GM12878 (cell line): ENCODE data around the gene MYH6. TPM values are rescaled to one million over a fixed set of nuclear protein-coding genes. Genes with fewer than 3 reads are reported as not detected.

Experiments
- ATAC-seq: fragments of 200-7000 bp; cut with Tn5 transposase; 3 replicates; pipeline ENCODE4 v1.9.1; 2020; ENCODE audit warnings: mild to moderate bottlenecking, moderate library complexity
- BruUV-seq: library from RNA; stranded (reverse); fragments of 400-500 nt; replicated peaks from 2 replicates; lab custom pipeline; 2021; lab: Mats Ljungman, UMichigan
- CTCF ChIA-PET: fragments of 300-600 bp; sonication (Branson Sonifier 250); formaldehyde crosslinking; extraction: SDS; loops from one replicate; lab custom pipeline; 2021; ENCODE audit warnings: inconsistent platforms; lab: Yijun Ruan, JAX
- POLR2A ChIA-PET: fragments of 350-600 bp; formaldehyde crosslinking; extraction: SDS; loops from one replicate; lab custom pipeline; 2021; ENCODE audit warnings: inconsistent platforms; lab: Charles Lee
- RAD21 ChIA-PET: fragments of 300-600 bp; sonication (Branson Sonifier 250); formaldehyde crosslinking; loops from one replicate; lab custom pipeline; 2023; ENCODE audit warnings: antibody characterized with exemption; ENCODE audit not compliant: unreplicated experiment; lab: Charles Lee
- SMC1A ChIA-PET: fragments of 300-600 bp; sonication (Branson Sonifier 250); formaldehyde crosslinking; loops from one replicate; lab custom pipeline; 2023; ENCODE audit not compliant: unreplicated experiment, uncharacterized antibody; lab: Charles Lee
- DNase-seq: peaks from one replicate; pipeline ENCODE4 v3.0.0-alpha.2; 2011; ENCODE audit warnings: low read depth, low spot score
- FAIRE-seq: peaks from 3 replicates; lab custom pipeline; 2011; peaks lifted over from hg19 to GRCh38; lab: Jason Lieb, UNC
- H2AFZ ChIP-seq: 2 replicates; pipeline ENCODE4 v1.6.0; 2011; ENCODE audit warnings: low read depth, low read length, control low read depth; ENCODE audit not compliant: control insufficient read depth
- H3K27ac ChIP-seq: 2 replicates; pipeline ENCODE4 v1.5.1; 2011; ENCODE audit warnings: control low read depth; ENCODE audit not compliant: control insufficient read depth, insufficient read depth
- H3K27me3 ChIP-seq, 2 experiments: replicated peaks in 1 of 2; 2 replicates each; pipeline versions ENCODE4 v1.6.0 to v1.6.1; 2011; ENCODE audit warnings: low read length in 1 of 2; ENCODE audit not compliant: control insufficient read depth in 2 of 2, insufficient read depth in 2 of 2
- H3K36me3 ChIP-seq, 2 experiments: 2 replicates each; pipeline ENCODE4 v1.5.1; 2011; ENCODE audit warnings: low read length in 1 of 2; ENCODE audit not compliant: control insufficient read depth in 2 of 2, insufficient read depth in 2 of 2
- H3K4me1 ChIP-seq: 2 replicates; pipeline ENCODE4 v1.6.1; 2011; ENCODE audit warnings: mild to moderate bottlenecking, low read length, moderate library complexity, mixed read lengths; ENCODE audit not compliant: control insufficient read depth, insufficient read depth
- H3K4me2 ChIP-seq: 2 replicates; pipeline ENCODE4 v1.6.0; 2011; ENCODE audit warnings: control low read depth; ENCODE audit not compliant: control insufficient read depth, insufficient read depth
- H3K4me3 ChIP-seq: fragments of 200-600 bp; sonication (generic); 2 replicates; pipeline ENCODE4 v1.5.1; 2016
- H3K79me2 ChIP-seq: 2 replicates; pipeline ENCODE4 v1.6.0; 2011; ENCODE audit warnings: low read length; ENCODE audit not compliant: control insufficient read depth, insufficient read depth
- H3K9ac ChIP-seq: 2 replicates; pipeline ENCODE4 v1.8.0; 2011; ENCODE audit warnings: low read length, control low read depth, mixed read lengths; ENCODE audit not compliant: control insufficient read depth, insufficient read depth
- H3K9me3 ChIP-seq: replicated peaks from 3 replicates; pipeline ENCODE4 v1.5.1; 2011; ENCODE audit warnings: mild to moderate bottlenecking, low read length; ENCODE audit not compliant: control insufficient read depth, insufficient read depth
- H4K20me1 ChIP-seq: 2 replicates; pipeline ENCODE4 v1.6.0; 2011; ENCODE audit not compliant: control insufficient read depth, insufficient read depth
- ATF2 ChIP-seq: IDR thresholded peaks from 2 replicates; pipeline ENCODE4 v1.6.1; 2012; ENCODE audit warnings: low read length, inconsistent platforms
- EED ChIP-seq: sonication (generic); IDR thresholded peaks from 2 replicates; pipeline ENCODE4 v1.6.1; 2016; ENCODE audit warnings: antibody characterized with exemption, low read depth
- ELK1 ChIP-seq: IDR thresholded peaks from 2 replicates; pipeline ENCODE4 v1.6.1; 2012; ENCODE audit warnings: low read depth, low read length, improper control_type of control experiment
- ESRRA ChIP-seq: IDR thresholded peaks from 2 replicates; pipeline ENCODE4 v1.6.1; 2012; ENCODE audit warnings: mild to moderate bottlenecking, low read length, improper control_type of control experiment
- IRF3 ChIP-seq: fragments of 450-650 bp; IDR thresholded peaks from 2 replicates; pipeline ENCODE4 v1.6.1; 2014; ENCODE audit warnings: mild to moderate bottlenecking
- MEF2B ChIP-seq: fragments of 450-650 bp; IDR thresholded peaks from 2 replicates; pipeline ENCODE4 v1.6.1; 2018; ENCODE audit warnings: mild to moderate bottlenecking, moderate library complexity; ENCODE audit not compliant: partially characterized antibody, poor library complexity, severe bottlenecking
- NFXL1 ChIP-seq: fragments of 450-650 bp; IDR thresholded peaks from 2 replicates; pipeline ENCODE4 v1.6.1; 2017; ENCODE audit warnings: antibody characterized with exemption, mild to moderate bottlenecking, borderline replicate concordance
- SIN3A ChIP-seq: IDR thresholded peaks from 2 replicates; pipeline ENCODE4 v1.6.1; 2012; ENCODE audit warnings: low read depth, low read length, improper control_type of control experiment
- TAF1 ChIP-seq: IDR thresholded peaks from 2 replicates; pipeline ENCODE4 v1.6.1; 2011; ENCODE audit warnings: mild to moderate bottlenecking, low read depth, low read length, borderline replicate concordance
- TBL1XR1 ChIP-seq: IDR thresholded peaks from 2 replicates; pipeline ENCODE4 v1.6.1; 2012; ENCODE audit warnings: low read depth, low read length, improper control_type of control experiment
- WRNIP1 ChIP-seq: IDR thresholded peaks from 2 replicates; pipeline ENCODE4 v1.6.1; 2011; ENCODE audit warnings: low read depth, low read length, improper control_type of control experiment, borderline replicate concordance
- whole genome bisulfite sequencing: methylation state at CpG from one replicate; pipeline ENCODE4 v1.1.6; 2016; ENCODE audit warnings: low lambda C conversion rate; ENCODE audit not compliant: insufficient replicate concordance, insufficient coverage; ENCODE audit errors: missing lambda C conversion rate; 5-methylcytosine and 5-hydroxymethylcytosine counted together
- in situ Hi-C: fragments of 300-500 bp; cut with MboI; formaldehyde crosslinking; loops from 9 replicates; pipeline ENCODE4 v1.14.3; 2018; ENCODE audit warnings: mixed read lengths
- intact Hi-C: fragments of 100-400 bp; cut with micrococcal nuclease; formaldehyde crosslinking; loops from one replicate; pipeline ENCODE4 v1.14.2; 2022; ENCODE audit not compliant: unreplicated experiment
- polyA plus RNA-seq, 11 experiments: library from polyadenylated mRNA; depleted of rRNA in 4 of 11; unstranded in 6 of 11; stranded (reverse) in 5 of 11; fragments of >200 nt; fragmentation: Nextera tagmentation in 4 of 11; fragmentation: Illumina TruSeq in 1 of 11; extraction: Ambion mirVana in 4 of 11; extraction: Trizol in 1 of 11; gene quantifications; 1 replicate in 1 of 11; 2 replicates in 10 of 11; pipeline versions ENCODE4 v1.2.1 to v1.2.3, GENCODE V29; 2011 to 2016; ENCODE audit warnings: inconsistent platforms in 2 of 11, missing spikeins in 2 of 11, low read depth in 1 of 11
- total RNA-seq, 4 experiments: library from RNA; depleted of rRNA in 3 of 4; stranded (reverse); fragments of >200 nt in 3 of 4; fragmentation: Illumina TruSeq in 1 of 4; extraction: Trizol in 1 of 4; gene quantifications; 2 replicates each; pipeline versions ENCODE4 v1.2.1 to v1.2.3, GENCODE V29; 2013 to 2021

MYH6 gene
- total and polyA plus RNA-seq, 10 of the 15 experiments (the other 5 are each of a cell fraction or from before 2014, with no cell fraction given): 0.01 to 0.84 (median 0.05) TPM; not detected in 7

- H3K4me1 ChIP-seq: no peaks in the 10 kb centered on the region
- H3K9me3 ChIP-seq: no peaks in the 10 kb centered on the region
- RAD21 ChIA-PET: no interaction called here
- no peaks in the 10 kb centered on the region for H3K36me3 ChIP-seq
- CTCF ChIA-PET: interaction anchor here (1.0 kb wide), 1 partner anchor 54 kb away, joined by 3 read pairs; no protein-coding TSS in a partner anchor
- no TSS peak for BruUV-seq
- no peak overlapping the region for H3K4me2 ChIP-seq
- no peak for DNase-seq
- 2% methylated on average over 3 of the region's 3 CpGs for WGBS
- SMC1A ChIA-PET: interaction anchor here (0.7 kb wide), 1 partner anchor 53 kb away, joined by 3 read pairs; no protein-coding TSS in a partner anchor
- no peak for FAIRE-seq
- H2AFZ ChIP-seq: no peak overlapping the region
- no peaks in the 10 kb centered on the region for H3K79me2 ChIP-seq
- H4K20me1 ChIP-seq: no peaks in the 10 kb centered on the region
- no peaks in the 10 kb centered on the region; a peak in 2 of 4 replicates for H3K27me3 ChIP-seq
- intact Hi-C loops: no loop called here
- POLR2A ChIA-PET: no interaction called here
- no peak overlapping the region for H3K27ac ChIP-seq
- TF ChIP-seq ATF2: no peak
- H3K4me3 ChIP-seq: no peak overlapping the region
- no peak for ATAC-seq
- no peak overlapping the region for H3K9ac ChIP-seq
- in situ Hi-C loops: no loop called here
Measured at GRCh38 chr14:23414254-23414653, 6.2 kb upstream of the MYH6 start.

- Histone ChIP-seq H3K9me3 (no peaks in the 10 kb centered on the region), H3K4me3 (no peak overlapping the region), H3K27ac (no peak overlapping the region), H3K4me1 (no peaks in the 10 kb centered on the region), H3K27me3 (no peaks in the 10 kb centered on the region; a peak in 2 of 4 replicates), H2AFZ (no peak overlapping the region), H3K9ac (no peak overlapping the region), H4K20me1 (no peaks in the 10 kb centered on the region), H3K79me2 (no peaks in the 10 kb centered on the region), H3K4me2 (no peak overlapping the region), H3K36me3 (no peaks in the 10 kb centered on the region)
- in situ Hi-C loops (no loop called here), intact Hi-C loops (no loop called here)
- POLR2A ChIA-PET: no interaction called here
- ATAC-seq: no peak
- CTCF ChIA-PET: interaction anchor here (1.0 kb wide), 1 partner anchor 55 kb away, joined by 3 read pairs; no protein-coding TSS in a partner anchor
- WGBS: 57% methylated on average over 15 of the region's 16 CpGs
- no peak for TF ChIP-seq WRNIP1
- no peak for TF ChIP-seq TBL1XR1
- TF ChIP-seq MEF2B: no peak
- TF ChIP-seq ESRRA: no peak
- no peak for TF ChIP-seq IRF3
- no peak for TF ChIP-seq EED
- TF ChIP-seq ELK1: no peak
- TF ChIP-seq NFXL1: no peak
- TF ChIP-seq TAF1: no peak
- TF ChIP-seq SIN3A: no peak
- no peak for FAIRE-seq
- DNase-seq: no peak
- SMC1A ChIA-PET: no interaction called here
- no TSS peak for BruUV-seq
- RAD21 ChIA-PET: no interaction called here
Measured at GRCh38 chr14:23413681-23414080, 5.6 kb upstream of the MYH6 start.
